Measurements from ENCODE around the gene CCDC106. TPM values are rescaled to one million over a fixed set of nuclear protein-coding genes. Genes with fewer than 3 reads are reported as not detected.

CCDC106 gene
- total RNA-seq, 1 experiment from 2014 or later, result 2.3 TPM

- DNase-seq (ENCODE audit: extremely low read depth, low read depth), result no peak
These were observed 33.9 kb upstream of the CCDC106 start for GRCh38 chr19:55613930-55614710.

- no peak for DNase-seq (ENCODE audit: extremely low read depth, low read depth)
These were observed 33.1 kb upstream of the CCDC106 start for GRCh38 chr19:55614711-55615542.

GRCh38 chr19:55615543-55616394 is 32.2 kb upstream of the CCDC106 start:
- no peak for DNase-seq (ENCODE audit: extremely low read depth, low read depth)

GRCh38 chr19:55616395-55616875 is 31.6 kb upstream of the CCDC106 start:
- DNase-seq (ENCODE audit: extremely low read depth, low read depth), result no peak

GRCh38 chr19:55617426-55617825 is 30.6 kb upstream of the CCDC106 start:
- no peak for DNase-seq (ENCODE audit: extremely low read depth, low read depth)

GRCh38 chr19:55618426-55618825 is 29.6 kb upstream of the CCDC106 start:
- no peak for DNase-seq (ENCODE audit: extremely low read depth, low read depth)

GRCh38 chr19:55619286-55619685 is 28.7 kb upstream of the CCDC106 start:
- DNase-seq (ENCODE audit: extremely low read depth, low read depth), result no peak

GRCh38 chr19:55620410-55621204 is 27.4 kb upstream of the CCDC106 start:
- DNase-seq (ENCODE audit: extremely low read depth, low read depth), result no peak

GRCh38 chr19:55621205-55621672 is 26.8 kb upstream of the CCDC106 start:
- no peak for DNase-seq (ENCODE audit: extremely low read depth, low read depth)

- no peak for DNase-seq (ENCODE audit: extremely low read depth, low read depth)
These were observed 26.3 kb upstream of the CCDC106 start for GRCh38 chr19:55621673-55622231.

- no peak for DNase-seq (ENCODE audit: extremely low read depth, low read depth)
These were observed 25.6 kb upstream of the CCDC106 start for GRCh38 chr19:55622242-55622969.

- DNase-seq (ENCODE audit: extremely low read depth, low read depth), result no peak
These were observed 24.9 kb upstream of the CCDC106 start for GRCh38 chr19:55623130-55623529.

- no peak for DNase-seq (ENCODE audit: extremely low read depth, low read depth)
These were observed 24.5 kb upstream of the CCDC106 start for GRCh38 chr19:55623561-55623960.

GRCh38 chr19:55624109-55625003 is 23.7 kb upstream of the CCDC106 start, which contains the start of gene ZNF784:
TSS of gene ZNF784 (minus strand) at chr19:55624566. CDS start at chr19:55624561, 5 bp downstream.
- DNase-seq (ENCODE audit: extremely low read depth, low read depth), result peak; percentile 82

GRCh38 chr19:55625004-55625326 is 23.0 kb upstream of the CCDC106 start:
- no peak for DNase-seq (ENCODE audit: extremely low read depth, low read depth)

GRCh38 chr19:55626350-55626749 is 21.7 kb upstream of the CCDC106 start:
- DNase-seq (ENCODE audit: extremely low read depth, low read depth), result no peak

GRCh38 chr19:55632463-55632834 is 15.6 kb upstream of the CCDC106 start:
- DNase-seq (ENCODE audit: extremely low read depth, low read depth), result peak; percentile 85

- DNase-seq (ENCODE audit: extremely low read depth, low read depth), result no peak
These were observed 14.2 kb upstream of the CCDC106 start for GRCh38 chr19:55633861-55634260.
